T-cell (primary cell): Measurements from ENCODE around the gene ATRNL1. TPM values are rescaled to one million over a fixed set of nuclear protein-coding genes. Genes with fewer than 3 reads are reported as not detected.

Experiments used
- ATAC-seq, 4 experiments: fragments of 200-7000 bp in 3 of 4; fragments of 150-1000 bp in 1 of 4; cut with Tn5 transposase; replicated peaks in 1 of 4; 1 replicate in 3 of 4; 2 replicates in 1 of 4; pipeline ENCODE4 v1.10.0; 2021; ENCODE audit warnings: moderate library complexity in 3 of 4, mild to moderate bottlenecking in 2 of 4, moderate number of reproducible peaks in 1 of 4
- CTCF ChIA-PET, 2 donors: fragments of 300-600 bp; sonication (Branson Sonifier 250); formaldehyde crosslinking; loops; one replicate each; lab custom pipeline; 2022; ENCODE audit warnings: antibody characterized with exemption in 2 of 2; lab: Charles Lee
- POLR2A ChIA-PET, 2 donors: fragments of 300-600 bp; sonication (Branson Sonifier 250); formaldehyde crosslinking; loops; one replicate each; lab custom pipeline; 2022; ENCODE audit warnings: antibody characterized with exemption in 2 of 2; lab: Charles Lee
- DNase-seq, 35 experiments: peaks; one replicate each; pipeline versions ENCODE4 v3.0.0 to v3.0.0-alpha.2; 2013 to 2023
- H3K27ac ChIP-seq: one replicate; pipeline ENCODE4 v1.5.1; 2013; ENCODE audit warnings: low read length
- H3K27me3 ChIP-seq, 2 experiments: replicated peaks in 1 of 2; 1 replicate in 1 of 2; 2 replicates in 1 of 2; pipeline versions ENCODE4 v1.6.1 to v1.7.0; 2013; ENCODE audit warnings: low read length in 1 of 2, mixed read lengths in 1 of 2; ENCODE audit not compliant: control insufficient read depth in 2 of 2, insufficient read depth in 2 of 2; ENCODE audit errors: extremely low read depth in 1 of 2
- H3K36me3 ChIP-seq, 2 donors: 1 replicate in 1 of 2; 2 replicates in 1 of 2; pipeline versions ENCODE4 v1.6.1 to v1.7.0; 2013; ENCODE audit warnings: low read length in 1 of 2; ENCODE audit not compliant: control insufficient read depth in 2 of 2, insufficient read depth in 1 of 2; ENCODE audit errors: extremely low read depth in 1 of 2
- H3K4me1 ChIP-seq, 2 experiments: 1 replicate in 1 of 2; 2 replicates in 1 of 2; pipeline versions ENCODE4 v1.6.1 to v1.7.0; 2013; ENCODE audit warnings: low read length in 2 of 2, mixed read lengths in 1 of 2; ENCODE audit not compliant: insufficient read depth in 2 of 2, control insufficient read depth in 1 of 2; ENCODE audit errors: extremely low read depth in 1 of 2
- H3K4me3 ChIP-seq, 2 donors: 1 replicate in 1 of 2; 2 replicates in 1 of 2; pipeline versions ENCODE4 v1.5.1 to v1.7.0; 2013; ENCODE audit warnings: mild to moderate bottlenecking in 2 of 2, low read length in 1 of 2, moderate library complexity in 1 of 2; ENCODE audit not compliant: control insufficient read depth in 1 of 2; ENCODE audit errors: extremely low read depth in 1 of 2
- H3K9me3 ChIP-seq: 2 replicates; pipeline ENCODE4 v1.7.0; 2013
- H3K27ac Mint-ChIP-seq, 2 donors: one replicate each; pipeline ENCODE4 v1.8.0; 2020 to 2021; ENCODE audit warnings: mild to moderate bottlenecking in 2 of 2, mixed read lengths in 2 of 2
- H3K27me3 Mint-ChIP-seq, 2 donors: one replicate each; pipeline ENCODE4 v1.8.0; 2021 to 2022; ENCODE audit warnings: mixed read lengths in 2 of 2
- H3K36me3 Mint-ChIP-seq: one replicate; pipeline ENCODE4 v1.8.0; 2021; ENCODE audit warnings: mixed read lengths
- H3K4me1 Mint-ChIP-seq, 3 donors: one replicate each; pipeline ENCODE4 v1.8.0; 2020 to 2022; ENCODE audit warnings: mixed read lengths in 3 of 3, mild to moderate bottlenecking in 1 of 3
- H3K4me3 Mint-ChIP-seq, 3 donors: one replicate each; pipeline ENCODE4 v1.8.0; 2020 to 2022; ENCODE audit warnings: mild to moderate bottlenecking in 3 of 3, mixed read lengths in 3 of 3, moderate library complexity in 3 of 3
- H3K9me3 Mint-ChIP-seq, 3 donors: one replicate each; pipeline ENCODE4 v1.8.0; 2020 to 2022; ENCODE audit warnings: mixed read lengths in 3 of 3
- WGBS: methylation state at CpG from one replicate; pipeline ENCODE4 v1.1.5; 2013; ENCODE audit warnings: missing lambda C conversion rate; ENCODE audit not compliant: insufficient coverage; 5-methylcytosine and 5-hydroxymethylcytosine counted together
- total RNA-seq, 35 experiments: library from RNA in 6 of 35; stranded (reverse) in 6 of 35; fragments of 120-200 nt in 1 of 35; gene quantifications; one replicate each; pipeline versions ENCODE4 v1.2.1 to v1.2.4 and lab custom pipeline; 2013 to 2026

The ATRNL1 gene
- total RNA-seq, 5 donors from 2014 or later (not counting 1 experiment from before 2014, with no cell fraction given): 0.18 to 0.35 (median 0.20) TPM; not detected in 2

- H3K4me3 Mint-ChIP-seq: no peak overlapping the region
- no peaks in the 10 kb centered on the region for H3K9me3 ChIP-seq
- no peak overlapping the region for H3K27ac Mint-ChIP-seq
- H3K27me3 ChIP-seq: no peaks in the 10 kb centered on the region
- ChIA-PET CTCF (no interaction called here), POLR2A (no interaction called here)
- H3K4me3 ChIP-seq: no peak overlapping the region
- peaks cover 0 to 2% (median 0%) of the 10 kb centered on the region in 3 donors for H3K9me3 Mint-ChIP-seq
- ATAC-seq (no peak), DNase-seq (no peak)
- no CpG with 5 or more reads among the region's 1 CpG for WGBS
- H3K4me1 ChIP-seq: no peaks in the 10 kb centered on the region
- no peaks in the 10 kb centered on the region for H3K4me1 Mint-ChIP-seq
- H3K36me3 ChIP-seq: no peaks in the 10 kb centered on the region
- H3K27ac ChIP-seq: no peak overlapping the region
- H3K27me3 Mint-ChIP-seq: no peaks in the 10 kb centered on the region
- H3K36me3 Mint-ChIP-seq: no peaks in the 10 kb centered on the region
Measured at GRCh38 chr10:115606086-115606485, 512.9 kb downstream of the ATRNL1 start.

DNA sequence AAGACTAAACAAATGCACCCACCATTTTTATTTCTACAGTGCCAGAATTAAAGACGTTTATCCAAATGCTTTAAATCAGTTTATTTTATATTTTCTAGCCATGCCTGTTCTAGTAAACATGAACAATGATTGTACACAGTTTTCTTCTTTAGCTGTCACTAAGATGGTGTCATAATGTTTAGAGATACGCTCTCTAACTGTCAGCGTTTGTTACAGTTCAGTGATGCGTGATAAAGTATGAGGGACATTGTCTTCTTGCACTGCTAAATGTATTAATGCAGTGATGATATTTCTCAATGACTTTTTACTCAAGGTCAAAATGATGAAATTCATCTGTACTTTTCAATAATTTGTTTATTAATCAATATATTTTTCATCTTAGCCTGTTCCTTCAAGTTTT is 513.6 kb downstream of the ATRNL1 start:
- no peaks in the 10 kb centered on the region for H3K9me3 ChIP-seq
- H3K4me3 ChIP-seq: no peak overlapping the region
- DNase-seq: no peak
- WGBS: no CpG with 5 or more reads among the region's 4 CpGs
- H3K4me1 ChIP-seq: no peaks in the 10 kb centered on the region
- no peaks in the 10 kb centered on the region for H3K4me1 Mint-ChIP-seq
- no peak for ATAC-seq
- CTCF ChIA-PET: no interaction called here
- H3K27ac ChIP-seq: no peak overlapping the region
- no peaks in the 10 kb centered on the region for H3K27me3 Mint-ChIP-seq
- H3K4me3 Mint-ChIP-seq: no peak overlapping the region
- H3K27me3 ChIP-seq: no peaks in the 10 kb centered on the region
- H3K27ac Mint-ChIP-seq: no peak overlapping the region
- H3K36me3 ChIP-seq: no peaks in the 10 kb centered on the region
- no peaks in the 10 kb centered on the region for H3K36me3 Mint-ChIP-seq
- POLR2A ChIA-PET: no interaction called here
- H3K9me3 Mint-ChIP-seq: no peaks in the 10 kb centered on the region

DNA sequence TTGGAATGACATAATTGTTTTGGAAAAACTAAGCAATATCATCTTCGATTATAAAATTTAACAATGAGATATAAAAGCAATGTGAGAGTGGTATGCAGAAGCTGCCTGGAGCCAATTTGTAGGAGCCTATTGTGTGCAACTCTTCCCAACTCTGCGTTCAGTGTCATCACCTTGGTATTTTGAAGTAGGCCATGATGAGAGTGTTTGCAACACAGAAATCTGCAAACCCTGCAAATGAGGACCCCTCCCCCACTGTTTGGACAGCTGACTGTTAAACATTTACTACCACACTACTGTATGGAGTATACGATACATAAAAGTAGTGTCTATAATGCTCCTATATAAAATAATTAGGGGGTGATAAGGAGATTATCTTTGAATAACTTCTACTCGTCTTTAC is 531.3 kb downstream of the ATRNL1 start:
- Histone ChIP-seq H3K27me3 (no peaks in the 10 kb centered on the region), H3K9me3 (no peaks in the 10 kb centered on the region), H3K4me3 (no peak overlapping the region), H3K4me1 (no peaks in the 10 kb centered on the region), H3K36me3 (no peaks in the 10 kb centered on the region), H3K27ac (no peak overlapping the region)
- no peaks in the 10 kb centered on the region for H3K27me3 Mint-ChIP-seq
- no peak overlapping the region for H3K27ac Mint-ChIP-seq
- H3K9me3 Mint-ChIP-seq: peaks cover 5 to 12% (median 11%) of the 10 kb centered on the region in 3 donors
- DNase-seq: no peak
- H3K4me3 Mint-ChIP-seq: no peak overlapping the region
- POLR2A ChIA-PET: no interaction called here
- no peaks in the 10 kb centered on the region for H3K4me1 Mint-ChIP-seq
- CTCF ChIA-PET: no interaction called here
- H3K36me3 Mint-ChIP-seq: no peaks in the 10 kb centered on the region
- no CpG with 5 or more reads among the region's 4 CpGs for WGBS
- ATAC-seq: no peak

DNA sequence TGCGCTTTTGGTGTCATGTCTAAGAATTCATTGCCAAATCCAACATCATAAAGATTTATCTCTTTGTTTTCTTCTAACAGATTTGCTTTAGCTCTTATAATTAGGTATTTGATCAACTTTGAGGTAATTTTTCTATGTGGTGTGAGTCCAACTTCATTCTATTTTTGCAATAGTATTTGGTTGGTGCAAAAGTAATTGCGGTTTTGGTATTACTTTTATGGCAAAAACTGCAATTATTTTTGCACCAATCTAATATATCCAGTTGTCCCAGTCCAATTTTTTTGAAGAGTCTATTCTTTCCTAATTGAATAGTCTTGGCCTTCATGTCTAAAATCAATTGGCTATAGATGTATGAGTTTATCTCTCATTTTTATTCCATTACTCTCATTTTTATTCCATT is 535.5 kb downstream of the ATRNL1 start:
- no CpG with 5 or more reads among the region's 2 CpGs for WGBS
- H3K27ac ChIP-seq: no peak overlapping the region
- ChIA-PET CTCF (no interaction called here), POLR2A (no interaction called here)
- H3K27me3 ChIP-seq: no peaks in the 10 kb centered on the region
- Mint-ChIP-seq H3K27ac (no peak overlapping the region), H3K36me3 (no peaks in the 10 kb centered on the region), H3K9me3 (peaks cover 0 to 6% (median 0%) of the 10 kb centered on the region in 3 donors), H3K27me3 (no peaks in the 10 kb centered on the region), H3K4me3 (no peak overlapping the region), H3K4me1 (no peaks in the 10 kb centered on the region)
- no peak overlapping the region for H3K4me3 ChIP-seq
- no peaks in the 10 kb centered on the region for H3K36me3 ChIP-seq
- H3K4me1 ChIP-seq: no peaks in the 10 kb centered on the region
- ATAC-seq (no peak), DNase-seq (no peak)
- no peaks in the 10 kb centered on the region for H3K9me3 ChIP-seq

- CTCF ChIA-PET: no interaction called here
- Histone ChIP-seq H3K36me3 (no peaks in the 10 kb centered on the region), H3K9me3 (no peaks in the 10 kb centered on the region), H3K4me1 (no peaks in the 10 kb centered on the region), H3K27ac (no peak overlapping the region), H3K27me3 (no peaks in the 10 kb centered on the region), H3K4me3 (no peak overlapping the region)
- H3K27me3 Mint-ChIP-seq: no peaks in the 10 kb centered on the region
- no peak for ATAC-seq
- POLR2A ChIA-PET: no interaction called here
- no CpG with 5 or more reads among the region's 1 CpG for WGBS
- H3K36me3 Mint-ChIP-seq: no peaks in the 10 kb centered on the region
- no peak overlapping the region for H3K4me3 Mint-ChIP-seq
- no peak for DNase-seq
- no peaks in the 10 kb centered on the region for H3K4me1 Mint-ChIP-seq
- no peak overlapping the region for H3K27ac Mint-ChIP-seq
- H3K9me3 Mint-ChIP-seq: peaks cover 4 to 6% (median 4%) of the 10 kb centered on the region in 3 donors
Measured at GRCh38 chr10:115638246-115638645, 545.1 kb downstream of the ATRNL1 start.

GRCh38 chr10:115649217-115649616 is 556.1 kb downstream of the ATRNL1 start:
- H3K27me3 ChIP-seq: no peaks in the 10 kb centered on the region
- H3K4me3 ChIP-seq: no peak overlapping the region
- 57% methylated on average over 1 of the region's 3 CpGs for WGBS
- H3K9me3 Mint-ChIP-seq: peaks cover 4 to 24% (median 6%) of the 10 kb centered on the region in 3 donors
- no peaks in the 10 kb centered on the region for H3K36me3 Mint-ChIP-seq
- no peaks in the 10 kb centered on the region for H3K36me3 ChIP-seq
- H3K27me3 Mint-ChIP-seq: no peaks in the 10 kb centered on the region
- no peak for ATAC-seq
- H3K27ac Mint-ChIP-seq: no peak overlapping the region
- H3K9me3 ChIP-seq: no peaks in the 10 kb centered on the region
- ChIA-PET CTCF (no interaction called here), POLR2A (interaction anchor here in 1 of 2 donors (0.6 kb wide), 1 partner anchor 73 kb away, joined by 3 read pairs; no protein-coding TSS in a partner anchor)
- DNase-seq: no peak
- no peak overlapping the region for H3K4me3 Mint-ChIP-seq
- no peak overlapping the region for H3K27ac ChIP-seq
- H3K4me1 ChIP-seq: no peaks in the 10 kb centered on the region
- H3K4me1 Mint-ChIP-seq: no peaks in the 10 kb centered on the region

GRCh38 chr10:115653473-115653872 is 560.3 kb downstream of the ATRNL1 start:
- Mint-ChIP-seq H3K36me3 (no peaks in the 10 kb centered on the region), H3K27ac (no peak overlapping the region), H3K27me3 (no peaks in the 10 kb centered on the region), H3K4me3 (no peak overlapping the region), H3K9me3 (peaks cover 0 to 20% (median 8%) of the 10 kb centered on the region in 3 donors), H3K4me1 (no peaks in the 10 kb centered on the region)
- Histone ChIP-seq H3K4me1 (no peaks in the 10 kb centered on the region), H3K9me3 (no peaks in the 10 kb centered on the region), H3K27me3 (no peaks in the 10 kb centered on the region), H3K4me3 (no peak overlapping the region), H3K27ac (no peak overlapping the region), H3K36me3 (no peaks in the 10 kb centered on the region)
- CTCF ChIA-PET: no interaction called here
- DNase-seq (no peak), ATAC-seq (no peak)
- WGBS: no CpG with 5 or more reads among the region's 1 CpG
- POLR2A ChIA-PET: no interaction called here
